GM23338 (cell line): ENCODE data around the gene TK1.

Experiments used
- CREB1 ChIP-seq: fragments of 250-450 bp; sonication (Bioruptor Pico); IDR thresholded peaks from 2 replicates; pipeline ENCODE4 v1.5.0; 2020; ENCODE audit warnings: low read depth, mild to moderate bottlenecking, moderate library complexity
- EZH2 ChIP-seq: fragments of 200-600 bp; sonication (generic); IDR thresholded peaks from one replicate; pipeline ENCODE4 v1.8.0; 2017; ENCODE audit warnings: antibody characterized with exemption, mild to moderate bottlenecking, low read depth; ENCODE audit not compliant: unreplicated experiment
- EZH2phosphoT487 ChIP-seq: fragments of 200-600 bp; sonication (generic); IDR thresholded peaks from one replicate; pipeline ENCODE4 v1.8.1; 2018; ENCODE audit warnings: antibody characterized with exemption; ENCODE audit not compliant: unreplicated experiment
- JUNB ChIP-seq: IDR thresholded peaks from one replicate; pipeline ENCODE4 v1.6.1; 2016; ENCODE audit warnings: antibody characterized with exemption; ENCODE audit not compliant: unreplicated experiment
- NANOG ChIP-seq: IDR thresholded peaks from 2 replicates; pipeline ENCODE4 v1.6.1; 2016; ENCODE audit warnings: antibody characterized with exemption, borderline replicate concordance
- POLR2AphosphoS5 ChIP-seq: IDR thresholded peaks from 2 replicates; pipeline ENCODE4 v1.6.1; 2016; ENCODE audit warnings: antibody characterized with exemption, low read depth
- STAT1 ChIP-seq: IDR thresholded peaks from one replicate; pipeline ENCODE4 v1.6.1; 2016; ENCODE audit warnings: antibody characterized with exemption; ENCODE audit not compliant: unreplicated experiment
- ZNF114 ChIP-seq: fragments of 250-450 bp; sonication (Bioruptor Pico); IDR thresholded peaks from 2 replicates; pipeline ENCODE4 v1.5.0; 2020; ENCODE audit warnings: mild to moderate bottlenecking, moderate library complexity
- ZNF331 ChIP-seq: fragments of 250-450 bp; sonication (Bioruptor Pico); IDR thresholded peaks from 2 replicates; pipeline ENCODE4 v1.5.0; 2020; ENCODE audit warnings: low read depth, mild to moderate bottlenecking, moderate library complexity
- TF ChIP-seq, protein P1 (sequence below), 2 experiments: fragments of 200-600 bp in 1 of 2; sonication (generic) in 1 of 2; conservative IDR thresholded peaks; 2 replicates each; pipeline versions ENCODE4 v1.5.1 to v1.6.1; 2016 to 2017; ENCODE audit warnings: antibody characterized with exemption in 2 of 2, low read depth in 2 of 2, mild to moderate bottlenecking in 2 of 2, moderate library complexity in 1 of 2
- TF ChIP-seq, protein P2 (sequence below): IDR thresholded peaks from one replicate; pipeline ENCODE4 v1.6.1; 2018; ENCODE audit warnings: antibody characterized with exemption; ENCODE audit not compliant: unreplicated experiment

GRCh38 chr17:78200451-78200850 is 13.6 kb upstream of the TK1 start:
- TF ChIP-seq, protein P1, sequence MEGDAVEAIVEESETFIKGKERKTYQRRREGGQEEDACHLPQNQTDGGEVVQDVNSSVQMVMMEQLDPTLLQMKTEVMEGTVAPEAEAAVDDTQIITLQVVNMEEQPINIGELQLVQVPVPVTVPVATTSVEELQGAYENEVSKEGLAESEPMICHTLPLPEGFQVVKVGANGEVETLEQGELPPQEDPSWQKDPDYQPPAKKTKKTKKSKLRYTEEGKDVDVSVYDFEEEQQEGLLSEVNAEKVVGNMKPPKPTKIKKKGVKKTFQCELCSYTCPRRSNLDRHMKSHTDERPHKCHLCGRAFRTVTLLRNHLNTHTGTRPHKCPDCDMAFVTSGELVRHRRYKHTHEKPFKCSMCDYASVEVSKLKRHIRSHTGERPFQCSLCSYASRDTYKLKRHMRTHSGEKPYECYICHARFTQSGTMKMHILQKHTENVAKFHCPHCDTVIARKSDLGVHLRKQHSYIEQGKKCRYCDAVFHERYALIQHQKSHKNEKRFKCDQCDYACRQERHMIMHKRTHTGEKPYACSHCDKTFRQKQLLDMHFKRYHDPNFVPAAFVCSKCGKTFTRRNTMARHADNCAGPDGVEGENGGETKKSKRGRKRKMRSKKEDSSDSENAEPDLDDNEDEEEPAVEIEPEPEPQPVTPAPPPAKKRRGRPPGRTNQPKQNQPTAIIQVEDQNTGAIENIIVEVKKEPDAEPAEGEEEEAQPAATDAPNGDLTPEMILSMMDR (conservative IDR thresholded peaks at IDR 0.05; ENCODE audit: low read depth in 2 of 2): no peak
- TF ChIP-seq, protein P2, sequence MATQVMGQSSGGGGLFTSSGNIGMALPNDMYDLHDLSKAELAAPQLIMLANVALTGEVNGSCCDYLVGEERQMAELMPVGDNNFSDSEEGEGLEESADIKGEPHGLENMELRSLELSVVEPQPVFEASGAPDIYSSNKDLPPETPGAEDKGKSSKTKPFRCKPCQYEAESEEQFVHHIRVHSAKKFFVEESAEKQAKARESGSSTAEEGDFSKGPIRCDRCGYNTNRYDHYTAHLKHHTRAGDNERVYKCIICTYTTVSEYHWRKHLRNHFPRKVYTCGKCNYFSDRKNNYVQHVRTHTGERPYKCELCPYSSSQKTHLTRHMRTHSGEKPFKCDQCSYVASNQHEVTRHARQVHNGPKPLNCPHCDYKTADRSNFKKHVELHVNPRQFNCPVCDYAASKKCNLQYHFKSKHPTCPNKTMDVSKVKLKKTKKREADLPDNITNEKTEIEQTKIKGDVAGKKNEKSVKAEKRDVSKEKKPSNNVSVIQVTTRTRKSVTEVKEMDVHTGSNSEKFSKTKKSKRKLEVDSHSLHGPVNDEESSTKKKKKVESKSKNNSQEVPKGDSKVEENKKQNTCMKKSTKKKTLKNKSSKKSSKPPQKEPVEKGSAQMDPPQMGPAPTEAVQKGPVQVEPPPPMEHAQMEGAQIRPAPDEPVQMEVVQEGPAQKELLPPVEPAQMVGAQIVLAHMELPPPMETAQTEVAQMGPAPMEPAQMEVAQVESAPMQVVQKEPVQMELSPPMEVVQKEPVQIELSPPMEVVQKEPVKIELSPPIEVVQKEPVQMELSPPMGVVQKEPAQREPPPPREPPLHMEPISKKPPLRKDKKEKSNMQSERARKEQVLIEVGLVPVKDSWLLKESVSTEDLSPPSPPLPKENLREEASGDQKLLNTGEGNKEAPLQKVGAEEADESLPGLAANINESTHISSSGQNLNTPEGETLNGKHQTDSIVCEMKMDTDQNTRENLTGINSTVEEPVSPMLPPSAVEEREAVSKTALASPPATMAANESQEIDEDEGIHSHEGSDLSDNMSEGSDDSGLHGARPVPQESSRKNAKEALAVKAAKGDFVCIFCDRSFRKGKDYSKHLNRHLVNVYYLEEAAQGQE: no peak
- no peak for TF ChIP-seq POLR2AphosphoS5
- no peak for TF ChIP-seq EZH2
- TF ChIP-seq NANOG: no peak
- no peak for TF ChIP-seq CREB1 (CRISPR knock-in tag)
- no peak for TF ChIP-seq ZNF114
- TF ChIP-seq EZH2phosphoT487: no peak
- no peak for TF ChIP-seq STAT1
- TF ChIP-seq JUNB: no peak
- no peak for TF ChIP-seq ZNF331 (CRISPR knock-in tag)
